ENCODE results near the gene ADAMTS17. TPM values are rescaled to one million over a fixed set of nuclear protein-coding genes. Genes with fewer than 3 reads are reported as not detected.

The ADAMTS17 gene
- total RNA-seq, 1 experiment from 2014 or later: 0.15 TPM

DNA sequence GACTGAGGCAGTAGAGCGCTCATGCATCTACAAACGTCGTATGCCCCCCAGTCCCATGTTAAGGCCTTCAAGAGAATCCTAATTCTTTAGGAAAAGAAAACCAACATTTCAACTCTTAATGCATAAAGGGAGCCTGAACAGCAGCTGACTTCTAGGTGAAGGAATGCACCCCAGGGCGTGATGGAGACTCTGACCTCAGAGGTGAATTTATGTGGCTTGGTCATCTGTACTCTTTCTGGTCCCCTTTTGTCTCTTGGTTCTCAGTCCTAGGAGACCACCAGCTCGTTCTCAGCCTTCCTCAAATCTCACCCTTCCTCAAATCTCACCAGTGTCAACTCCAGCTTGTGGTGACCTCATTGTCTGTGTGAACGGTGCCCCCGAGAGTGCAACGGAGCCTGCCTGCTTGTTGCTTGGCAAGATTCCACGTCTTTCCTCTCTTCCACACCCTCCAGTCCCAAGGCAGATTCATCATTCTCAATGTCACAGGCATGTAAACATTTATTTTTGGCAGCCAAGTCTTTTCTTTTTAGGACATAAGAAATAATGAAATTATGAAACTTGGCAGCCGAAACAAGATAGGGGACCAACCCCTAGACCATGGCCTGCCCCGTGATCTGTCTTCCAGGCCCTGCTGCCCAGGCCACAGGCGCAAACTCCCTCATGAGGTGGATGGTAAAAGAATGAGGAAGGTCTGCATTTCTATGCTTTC is 166.2 kb downstream of the ADAMTS17 start:
- no peak overlapping the region for H3K27ac ChIP-seq (ENCODE audit: low read depth, low read length, poor library complexity, severe bottlenecking)
- no peak for DNase-seq (ENCODE audit: low spot score)
- no peaks in the 10 kb centered on the region for H3K4me1 ChIP-seq (ENCODE audit: insufficient read depth, low read length, poor library complexity, severe bottlenecking)
- POLR2A ChIA-PET (ENCODE audit: low non-redundant PET): no interaction called here
- H3K9me3 ChIP-seq (ENCODE audit: low read depth, low read length, poor library complexity, severe bottlenecking): peaks cover 26% of the 10 kb centered on the region
- CTCF ChIA-PET: no interaction called here
- intact Hi-C loops (cut with micrococcal nuclease; ENCODE audit: unreplicated experiment): no loop called here
- no peaks in the 10 kb centered on the region for H3K36me3 ChIP-seq (ENCODE audit: insufficient read depth, low read length, poor library complexity, severe bottlenecking)
- H3K4me3 ChIP-seq (ENCODE audit: low read depth, low read length, poor library complexity, severe bottlenecking): no peak overlapping the region
- BruUV-seq (replicated peaks): no TSS peak
- no peak for TF ChIP-seq EZH2 (IDR thresholded peaks at IDR 0.05; ENCODE audit: borderline replicate concordance, low read depth, low read length, poor library complexity, severe bottlenecking)
- TF ChIP-seq, protein P1, sequence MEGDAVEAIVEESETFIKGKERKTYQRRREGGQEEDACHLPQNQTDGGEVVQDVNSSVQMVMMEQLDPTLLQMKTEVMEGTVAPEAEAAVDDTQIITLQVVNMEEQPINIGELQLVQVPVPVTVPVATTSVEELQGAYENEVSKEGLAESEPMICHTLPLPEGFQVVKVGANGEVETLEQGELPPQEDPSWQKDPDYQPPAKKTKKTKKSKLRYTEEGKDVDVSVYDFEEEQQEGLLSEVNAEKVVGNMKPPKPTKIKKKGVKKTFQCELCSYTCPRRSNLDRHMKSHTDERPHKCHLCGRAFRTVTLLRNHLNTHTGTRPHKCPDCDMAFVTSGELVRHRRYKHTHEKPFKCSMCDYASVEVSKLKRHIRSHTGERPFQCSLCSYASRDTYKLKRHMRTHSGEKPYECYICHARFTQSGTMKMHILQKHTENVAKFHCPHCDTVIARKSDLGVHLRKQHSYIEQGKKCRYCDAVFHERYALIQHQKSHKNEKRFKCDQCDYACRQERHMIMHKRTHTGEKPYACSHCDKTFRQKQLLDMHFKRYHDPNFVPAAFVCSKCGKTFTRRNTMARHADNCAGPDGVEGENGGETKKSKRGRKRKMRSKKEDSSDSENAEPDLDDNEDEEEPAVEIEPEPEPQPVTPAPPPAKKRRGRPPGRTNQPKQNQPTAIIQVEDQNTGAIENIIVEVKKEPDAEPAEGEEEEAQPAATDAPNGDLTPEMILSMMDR (conservative IDR thresholded peaks at IDR 0.05; ENCODE audit: low read depth, low read length): no peak
- no peaks in the 10 kb centered on the region for H3K27me3 ChIP-seq (replicated peaks; ENCODE audit: insufficient read depth, low read depth, low read length, poor library complexity)

DNA sequence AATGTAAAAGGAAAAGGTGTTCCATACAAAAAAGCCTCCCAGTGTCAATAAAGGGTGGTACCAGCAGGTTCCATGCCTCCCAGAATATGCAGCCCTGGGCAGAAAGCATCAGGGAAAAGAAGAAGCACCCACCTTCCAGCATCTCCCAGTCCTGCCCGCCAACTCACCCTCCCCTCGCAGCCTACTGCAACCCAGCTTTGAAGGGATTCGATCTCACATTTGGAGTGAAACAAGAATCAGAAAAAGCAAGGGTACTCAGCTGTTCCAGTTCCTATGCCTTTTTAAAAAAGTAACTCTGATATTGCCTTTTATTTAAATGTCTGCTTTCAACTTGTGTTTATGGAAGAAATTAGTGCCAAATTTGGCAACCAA is 166.9 kb downstream of the ADAMTS17 start:
- POLR2A ChIA-PET (ENCODE audit: low non-redundant PET): no interaction called here

DNA sequence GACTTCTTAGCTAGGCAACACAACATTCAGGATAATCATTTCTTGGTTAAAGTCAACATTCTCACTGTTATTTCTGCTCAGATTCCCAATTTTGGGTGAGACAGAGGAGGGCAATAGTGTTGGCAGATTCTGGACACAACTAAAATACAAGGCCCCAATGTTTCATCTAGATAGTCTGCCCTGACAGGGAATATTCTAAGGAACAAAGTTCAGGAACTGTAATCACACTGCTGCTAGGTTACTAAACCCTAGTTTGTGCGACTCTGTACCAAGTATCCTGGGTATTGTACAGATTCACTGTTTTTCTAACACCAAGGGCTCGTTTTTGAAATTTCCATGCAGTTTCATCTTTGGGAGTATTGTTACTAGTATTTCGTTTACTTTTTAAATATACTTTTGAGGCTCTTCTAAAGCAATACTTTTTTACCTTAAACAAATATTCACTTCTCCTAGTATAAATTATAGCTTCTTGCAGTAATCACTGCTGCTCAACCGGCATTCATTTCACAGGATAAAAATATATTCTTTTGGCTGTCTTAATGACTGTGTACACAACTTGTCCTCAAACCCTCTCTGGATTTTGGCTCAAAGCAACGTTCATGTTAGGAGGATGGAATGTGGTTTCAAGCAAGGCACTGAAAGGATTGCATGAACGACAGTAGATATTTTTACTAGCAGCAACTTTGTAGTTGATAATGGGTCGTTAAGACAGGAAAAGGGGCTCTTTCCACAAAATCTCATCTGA is 167.4 kb downstream of the ADAMTS17 start:
- no peak for DNase-seq (ENCODE audit: low spot score)
- Histone ChIP-seq H3K27ac (ENCODE audit: low read depth, low read length, poor library complexity, severe bottlenecking) (no peak overlapping the region), H3K4me3 (ENCODE audit: low read depth, low read length, poor library complexity, severe bottlenecking) (no peak overlapping the region), H3K9me3 (ENCODE audit: low read depth, low read length, poor library complexity, severe bottlenecking) (peaks cover 32% of the 10 kb centered on the region), H3K36me3 (ENCODE audit: insufficient read depth, low read length, poor library complexity, severe bottlenecking) (no peaks in the 10 kb centered on the region), H3K27me3 (replicated peaks; ENCODE audit: insufficient read depth, low read depth, low read length, poor library complexity) (no peaks in the 10 kb centered on the region), H3K4me1 (ENCODE audit: insufficient read depth, low read length, poor library complexity, severe bottlenecking) (no peaks in the 10 kb centered on the region)
- intact Hi-C loops (cut with micrococcal nuclease; ENCODE audit: unreplicated experiment): no loop called here
- ChIA-PET CTCF (interaction anchor here (0.6 kb wide), 1 partner anchor 797 kb away, joined by 5 read pairs; no protein-coding TSS in a partner anchor), POLR2A (ENCODE audit: low non-redundant PET) (no interaction called here)
- no peak for TF ChIP-seq EZH2 (IDR thresholded peaks at IDR 0.05; ENCODE audit: borderline replicate concordance, low read depth, low read length, poor library complexity, severe bottlenecking)
- TF ChIP-seq, protein P1 (conservative IDR thresholded peaks at IDR 0.05; ENCODE audit: low read depth, low read length): no peak
- no TSS peak for BruUV-seq (replicated peaks)

More for the DNA sequence above, 166.9 kb downstream of the ADAMTS17 start:
- no peak for TF ChIP-seq EZH2 (IDR thresholded peaks at IDR 0.05; ENCODE audit: borderline replicate concordance, low read depth, low read length, poor library complexity, severe bottlenecking)
- TF ChIP-seq, protein P1 (conservative IDR thresholded peaks at IDR 0.05; ENCODE audit: low read depth, low read length): no peak
- CTCF ChIA-PET: no interaction called here
- Histone ChIP-seq H3K4me1 (ENCODE audit: insufficient read depth, low read length, poor library complexity, severe bottlenecking) (no peaks in the 10 kb centered on the region), H3K9me3 (ENCODE audit: low read depth, low read length, poor library complexity, severe bottlenecking) (peaks cover 26% of the 10 kb centered on the region), H3K27me3 (replicated peaks; ENCODE audit: insufficient read depth, low read depth, low read length, poor library complexity) (no peaks in the 10 kb centered on the region), H3K27ac (ENCODE audit: low read depth, low read length, poor library complexity, severe bottlenecking) (no peak overlapping the region), H3K4me3 (ENCODE audit: low read depth, low read length, poor library complexity, severe bottlenecking) (no peak overlapping the region), H3K36me3 (ENCODE audit: insufficient read depth, low read length, poor library complexity, severe bottlenecking) (no peaks in the 10 kb centered on the region)
- DNase-seq (ENCODE audit: low spot score): no peak
- intact Hi-C loops (cut with micrococcal nuclease; ENCODE audit: unreplicated experiment): no loop called here
- BruUV-seq (replicated peaks): no TSS peak
